Measurements from ENCODE around the gene ACP7.
"Not testable (repeated sequence)": the region's sequence is repeated elsewhere in the genome, so short reads cannot be mapped to it uniquely, and the experiment has no call there.

The ACP7 gene

GRCh38 chr19:39110263-39110967 lies 26.2 kb downstream of the ACP7 start:
- DNase-seq: peak; percentile 56

- DNase-seq: no peak
Measured at GRCh38 chr19:39111593-39112199, 27.5 kb downstream of the ACP7 start.

- no peak for DNase-seq
Measured at GRCh38 chr19:39112338-39112890, 28.2 kb downstream of the ACP7 start.

- DNase-seq: no peak
Measured at GRCh38 chr19:39113199-39113598, 29.0 kb downstream of the ACP7 start.

- DNase-seq: no peak
Measured at GRCh38 chr19:39115105-39115847, 31.1 kb downstream of the ACP7 start.

- DNase-seq: not testable (repeated sequence)
Measured at GRCh38 chr19:39117023-39117422, 32.9 kb downstream of the ACP7 start.

GRCh38 chr19:39119830-39120229 lies 35.7 kb downstream of the ACP7 start:
- no peak for DNase-seq

- DNase-seq: no peak
Measured at GRCh38 chr19:39122934-39123731, 39.0 kb downstream of the ACP7 start.

- DNase-seq: no peak
Measured at GRCh38 chr19:39124136-39124764, 40.1 kb downstream of the ACP7 start.

- DNase-seq: no peak
Measured at GRCh38 chr19:39125199-39125553, 41.0 kb downstream of the ACP7 start.

- DNase-seq: peak; percentile 99
Measured at GRCh38 chr19:39125554-39126311, 41.6 kb downstream of the ACP7 start, which contains the start of gene PAK4. Gene PAK4 (plus strand): TSS chr19:39125786. CDS start chr19:39169554, 43,768 bp downstream.

GRCh38 chr19:39126312-39127187 lies 42.4 kb downstream of the ACP7 start:
- DNase-seq: no peak

- DNase-seq: no peak
Measured at GRCh38 chr19:39127812-39128515, 43.8 kb downstream of the ACP7 start.

- no peak for DNase-seq
Measured at GRCh38 chr19:39128516-39129079, 44.4 kb downstream of the ACP7 start.

- DNase-seq: no peak
Measured at GRCh38 chr19:39129116-39129515, 44.9 kb downstream of the ACP7 start.

GRCh38 chr19:39130337-39131254 lies 46.4 kb downstream of the ACP7 start:
- DNase-seq: peak; percentile 81

- peak; percentile 82 for DNase-seq
Measured at GRCh38 chr19:39131255-39131755, 47.1 kb downstream of the ACP7 start.

GRCh38 chr19:39132344-39132969 lies 48.3 kb downstream of the ACP7 start:
- DNase-seq: no peak

All from femur (tissue), 1 donor.